H1 (cell line): Measurements from ENCODE around the gene PDE6B. TPM values are rescaled to one million over a fixed set of nuclear protein-coding genes. Genes with fewer than 3 reads are reported as not detected.

Experiments
- TEAD4 ChIP-seq: IDR thresholded peaks from 2 replicates; pipeline ENCODE4 v1.6.1; 2012; ENCODE audit warnings: low read depth, low read length, inconsistent platforms, mixed read lengths
- polyA plus RNA-seq, 7 experiments: library from polyadenylated mRNA; depleted of rRNA in 3 of 7; stranded (reverse) in 5 of 7; unstranded in 2 of 7; fragments of >200 nt in 5 of 7; fragments of 200-250 nt in 2 of 7; gene quantifications; 1 replicate in 5 of 7; 2 replicates in 1 of 7; 4 replicates in 1 of 7; pipeline versions ENCODE4 v1.2.1 to v1.2.3, GENCODE V29; 2011 to 2013; ENCODE audit warnings: missing spikeins in 2 of 7, mixed read lengths in 2 of 7
- total RNA-seq: library from RNA; stranded (reverse); fragmentation: NEBNext Ultra II Directional; extraction: Animal tissue kit (Norgen Biotek cat#: 25700); gene quantifications from 2 replicates; pipeline ENCODE4 v1.2.1, GENCODE V29; 2021

PDE6B gene
- total and polyA plus RNA-seq, 2 of the 8 experiments (the other 6 are each of a cell fraction or from before 2014, with no cell fraction given) = 4.1 to 8.4 TPM

DNA sequence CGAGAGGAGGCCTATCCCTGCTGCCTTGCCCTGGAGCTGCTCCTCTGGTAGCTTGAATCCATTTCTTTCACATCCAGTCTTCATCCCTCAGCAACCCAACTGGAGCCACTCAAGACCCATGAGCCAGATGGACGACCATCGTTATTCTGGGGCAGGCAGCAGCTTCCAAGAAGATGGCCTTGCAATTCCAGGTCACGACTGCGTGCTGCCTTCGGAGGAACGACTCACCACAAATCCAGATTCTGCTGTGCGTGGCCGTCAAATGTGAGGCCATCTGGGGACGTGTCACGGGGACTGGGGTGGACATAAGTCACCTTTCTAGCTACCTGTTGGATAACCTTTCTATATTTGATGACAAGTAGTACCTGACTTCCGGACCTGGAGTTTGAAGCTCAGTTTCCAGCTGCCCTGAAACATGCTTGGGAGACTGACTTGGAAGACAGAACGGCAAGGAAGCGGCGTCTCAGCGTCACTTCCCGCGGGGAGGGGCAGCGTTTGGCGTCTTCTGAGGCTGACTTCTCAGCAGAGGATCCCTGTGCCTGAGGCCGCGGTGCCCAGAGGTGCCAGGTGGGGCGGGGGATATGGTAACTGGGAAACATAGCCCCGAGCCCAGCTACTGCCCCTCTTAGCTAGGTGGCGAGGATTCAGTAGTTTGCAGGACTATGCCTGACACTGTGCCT, 37.6 kb upstream of the PDE6B start (continued):
- no peak for TF ChIP-seq TEAD4
- TF ChIP-seq, all 59 proteins: peak for 0
